HCT116 (cell line): ENCODE data around the gene NMRAL1. TPM values are rescaled to one million over a fixed set of nuclear protein-coding genes. Genes with fewer than 3 reads are reported as not detected.

Experiments used
- ATAC-seq: fragments of 200-7000 bp; cut with Tn5 transposase; 2 replicates; pipeline ENCODE4 v1.9.1; 2020; ENCODE audit warnings: mild to moderate bottlenecking, moderate library complexity
- BruUV-seq: library from RNA; stranded (reverse); fragments of 400-500 nt; replicated peaks from 2 replicates; lab custom pipeline; 2021; lab: Mats Ljungman, UMichigan
- CTCF ChIA-PET: fragments of 300-600 bp; sonication (Branson Sonifier 250); formaldehyde crosslinking; loops from one replicate; lab custom pipeline; 2021; ENCODE audit warnings: antibody characterized with exemption; lab: Charles Lee
- POLR2A ChIA-PET: fragments of 300-600, 350-600 bp; sonication (Branson Sonifier 250); formaldehyde crosslinking; loops from one replicate; lab custom pipeline; 2021; ENCODE audit warnings: antibody characterized with exemption; lab: Charles Lee
- RAD21 ChIA-PET, 2 experiments: fragments of 300-600 bp; sonication (Branson Sonifier 250); formaldehyde crosslinking; loops; one replicate each; lab custom pipeline; 2023; ENCODE audit warnings: low total read pairs in 2 of 2; ENCODE audit not compliant: uncharacterized antibody in 2 of 2, unreplicated experiment in 2 of 2, low non-redundant PET in 1 of 2; lab: Charles Lee
- DNase-seq: peaks from one replicate; pipeline ENCODE4 v3.0.0-alpha.2; 2010; ENCODE audit warnings: low read depth, low spot score
- H2AFZ ChIP-seq: fragments of 200-600 bp; shearing (Covaris generic), sonication (generic); 2 replicates; pipeline ENCODE4 v1.6.1; 2017; ENCODE audit warnings: low read depth, mixed run types, mixed read lengths, antibody characterized with exemption, low read length; ENCODE audit not compliant: poor library complexity, severe bottlenecking
- H3K27ac ChIP-seq: 2 replicates; pipeline ENCODE4 v1.5.1; 2012; ENCODE audit warnings: low read depth, low read length
- H3K27me3 ChIP-seq: fragments of 200-600 bp; sonication (generic); 2 replicates; pipeline ENCODE4 v1.6.1; 2016; ENCODE audit warnings: mixed run types, low read length, mixed read lengths; ENCODE audit not compliant: insufficient read depth
- H3K36me3 ChIP-seq, 2 experiments: fragments of 200-500 bp in 1 of 2; fragments of 200-600 bp in 1 of 2; sonication (Bioruptor generic) in 1 of 2; sonication (generic) in 1 of 2; 2 replicates each; pipeline versions ENCODE4 v1.5.1 to v1.6.1; 2014 to 2016; ENCODE audit warnings: low read length in 2 of 2, inconsistent platforms in 1 of 2, mixed read lengths in 1 of 2, mixed run types in 1 of 2; ENCODE audit not compliant: insufficient read depth in 2 of 2, control insufficient read depth in 1 of 2
- H3K4me1 ChIP-seq, 2 experiments: fragments of 200-600 bp in 1 of 2; sonication (generic) in 1 of 2; 2 replicates each; pipeline versions ENCODE4 v1.5.1 to v1.6.1; 2012 to 2017; ENCODE audit warnings: low read length in 2 of 2, inconsistent platforms in 1 of 2, mild to moderate bottlenecking in 1 of 2, mixed read lengths in 1 of 2, mixed run types in 1 of 2, moderate library complexity in 1 of 2; ENCODE audit not compliant: insufficient read depth in 2 of 2, control insufficient read depth in 1 of 2
- H3K4me2 ChIP-seq: fragments of 200-600 bp; sonication (generic); 2 replicates; pipeline ENCODE4 v1.6.1; 2017; ENCODE audit warnings: mixed run types, low read length, mixed read lengths
- H3K4me3 ChIP-seq, 2 experiments: fragments of 200-600 bp in 1 of 2; sonication (generic) in 1 of 2; replicated peaks in 1 of 2; 2 replicates each; pipeline ENCODE4 v1.5.1; 2011 to 2016; ENCODE audit warnings: low read length in 2 of 2, control low read depth in 1 of 2, low read depth in 1 of 2, mild to moderate bottlenecking in 1 of 2, mixed read lengths in 1 of 2, mixed run types in 1 of 2
- H3K79me2 ChIP-seq: fragments of 200-600 bp; sonication (generic); 2 replicates; pipeline ENCODE4 v1.6.1; 2017; ENCODE audit warnings: mild to moderate bottlenecking, mixed run types, low read length, moderate library complexity, mixed read lengths; ENCODE audit not compliant: insufficient read depth
- H3K9ac ChIP-seq: fragments of 200-600 bp; sonication (generic); 2 replicates; pipeline ENCODE4 v1.6.1; 2016; ENCODE audit warnings: low read length, mixed read lengths
- H3K9me2 ChIP-seq: fragments of 200-600 bp; sonication (generic), shearing (Covaris generic); 2 replicates; pipeline ENCODE4 v1.6.1; 2017; ENCODE audit warnings: mixed run types, mild to moderate bottlenecking, moderate library complexity; ENCODE audit not compliant: insufficient read depth
- H3K9me3 ChIP-seq, 2 experiments: fragments of 200-500 bp in 1 of 2; fragments of 200-600 bp in 1 of 2; sonication (Bioruptor generic) in 1 of 2; sonication (generic) in 1 of 2; 2 replicates each; pipeline ENCODE4 v1.6.1; 2014 to 2017; ENCODE audit warnings: low read length in 2 of 2, mixed read lengths in 2 of 2, inconsistent platforms in 1 of 2, low read depth in 1 of 2, mild to moderate bottlenecking in 1 of 2, mixed run types in 1 of 2, moderate library complexity in 1 of 2; ENCODE audit not compliant: control insufficient read depth in 1 of 2, insufficient read depth in 1 of 2
- H4K20me1 ChIP-seq: fragments of 200-600 bp; sonication (generic), shearing (Covaris generic); 2 replicates; pipeline ENCODE4 v1.6.1; 2017; ENCODE audit warnings: mixed run types, mild to moderate bottlenecking, moderate library complexity; ENCODE audit not compliant: insufficient read depth
- CEBPB ChIP-seq: IDR thresholded peaks from 2 replicates; pipeline ENCODE4 v1.6.1; 2012; ENCODE audit warnings: low read depth
- ELF1 ChIP-seq: IDR thresholded peaks from 2 replicates; pipeline ENCODE4 v1.6.1; 2012; ENCODE audit warnings: low read depth, borderline replicate concordance
- SP1 ChIP-seq: IDR thresholded peaks from 2 replicates; pipeline ENCODE4 v1.6.1; 2012; ENCODE audit warnings: low read depth
- intact Hi-C: fragments of 100-400 bp; cut with micrococcal nuclease; formaldehyde crosslinking; loops from 2 replicates; pipeline ENCODE4 v1.10.0; 2022
- total RNA-seq: library from RNA; stranded (reverse); gene quantifications from one replicate; pipeline ENCODE4 v1.2.1, GENCODE V29; 2021; ENCODE audit not compliant: unreplicated experiment
- TF ChIP-seq, protein P1 (sequence below): IDR thresholded peaks from 2 replicates; pipeline ENCODE4 v1.6.1; 2012
- TF ChIP-seq, protein P2 (sequence below): IDR thresholded peaks from 2 replicates; pipeline ENCODE4 v1.6.1; 2012
- TF ChIP-seq, protein P3 (sequence below), 3 experiments: fragments of 200-600 bp in 1 of 3; sonication (generic) in 1 of 3; IDR thresholded peaks in 2 of 3; conservative IDR thresholded peaks in 1 of 3; 2 replicates each; pipeline ENCODE4 v1.5.1; 2012 to 2017; ENCODE audit warnings: low read depth in 2 of 3, low read length in 2 of 3, antibody characterized with exemption in 1 of 3, borderline replicate concordance in 1 of 3, control low read depth in 1 of 3, mild to moderate bottlenecking in 1 of 3, mixed read lengths in 1 of 3, mixed run types in 1 of 3, moderate library complexity in 1 of 3; ENCODE audit not compliant: insufficient read depth in 1 of 3

Gene NMRAL1
- total RNA-seq, 1 experiment from 2014 or later = 76.7 TPM

DNA sequence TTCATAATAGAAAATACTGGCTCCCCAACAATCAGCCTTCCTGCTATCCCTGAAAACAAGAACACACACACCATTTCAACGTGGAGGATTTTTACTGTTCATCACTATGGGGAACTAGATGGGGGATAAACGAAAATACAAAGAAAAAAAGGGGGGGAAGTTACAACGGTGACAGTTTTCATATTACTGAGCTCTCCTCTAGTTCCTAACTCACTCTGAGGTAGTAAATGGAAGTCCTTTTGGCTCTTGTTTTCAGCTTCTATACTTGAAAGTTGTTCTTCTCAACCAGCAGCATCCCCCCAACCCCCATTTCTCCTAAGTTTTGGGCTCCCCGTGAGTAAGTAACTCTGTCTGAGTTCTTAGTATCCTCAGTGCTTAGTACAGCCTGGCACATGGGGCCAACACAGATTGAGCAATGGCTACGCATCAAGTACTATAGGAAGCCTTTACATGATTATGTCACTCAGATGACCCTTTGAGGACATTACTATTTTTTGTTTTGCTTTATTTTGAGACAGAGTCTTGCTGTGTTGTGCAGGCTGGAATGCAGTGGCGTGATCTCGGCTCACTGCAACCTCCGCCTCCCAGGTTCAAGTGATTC is 53.8 kb downstream of the NMRAL1 start:
- no peak overlapping the region for H3K9ac ChIP-seq
- ATAC-seq = no peak
- peaks cover 5% of the 10 kb centered on the region for H3K79me2 ChIP-seq
- H3K4me1 ChIP-seq = peaks cover 3 to 13% of the 10 kb centered on the region in 2 experiments; a peak in 3 of 4 replicates
- H3K9me3 ChIP-seq = no peaks in the 10 kb centered on the region
- H4K20me1 ChIP-seq = no peaks in the 10 kb centered on the region
- no peak overlapping the region for H3K27ac ChIP-seq
- CTCF ChIA-PET = interaction anchor here (0.7 kb wide), 1 partner anchor 75 kb away, joined by 3 read pairs; no protein-coding TSS in a partner anchor
- no peak overlapping the region for H3K4me3 ChIP-seq
- H2AFZ ChIP-seq = no peak overlapping the region
- H3K27me3 ChIP-seq = no peaks in the 10 kb centered on the region
- H3K9me2 ChIP-seq = no peaks in the 10 kb centered on the region
- BruUV-seq = no TSS peak
- RAD21 ChIA-PET = no interaction called here
- POLR2A ChIA-PET = no interaction called here
- no peak overlapping the region for H3K4me2 ChIP-seq
- H3K36me3 ChIP-seq = no peaks in the 10 kb centered on the region
- intact Hi-C loops = loop anchor here (10.0 kb wide), 1 partner anchor 194 kb away; the partner anchor contains the start of gene UBALD1
- no peak for DNase-seq
- no peak for TF ChIP-seq SP1
- TF ChIP-seq CEBPB = no peak
- TF ChIP-seq, protein P1, sequence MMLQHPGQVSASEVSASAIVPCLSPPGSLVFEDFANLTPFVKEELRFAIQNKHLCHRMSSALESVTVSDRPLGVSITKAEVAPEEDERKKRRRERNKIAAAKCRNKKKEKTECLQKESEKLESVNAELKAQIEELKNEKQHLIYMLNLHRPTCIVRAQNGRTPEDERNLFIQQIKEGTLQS = no peak
- TF ChIP-seq, protein P2, sequence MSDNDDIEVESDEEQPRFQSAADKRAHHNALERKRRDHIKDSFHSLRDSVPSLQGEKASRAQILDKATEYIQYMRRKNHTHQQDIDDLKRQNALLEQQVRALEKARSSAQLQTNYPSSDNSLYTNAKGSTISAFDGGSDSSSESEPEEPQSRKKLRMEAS = no peak
- TF ChIP-seq, protein P3, sequence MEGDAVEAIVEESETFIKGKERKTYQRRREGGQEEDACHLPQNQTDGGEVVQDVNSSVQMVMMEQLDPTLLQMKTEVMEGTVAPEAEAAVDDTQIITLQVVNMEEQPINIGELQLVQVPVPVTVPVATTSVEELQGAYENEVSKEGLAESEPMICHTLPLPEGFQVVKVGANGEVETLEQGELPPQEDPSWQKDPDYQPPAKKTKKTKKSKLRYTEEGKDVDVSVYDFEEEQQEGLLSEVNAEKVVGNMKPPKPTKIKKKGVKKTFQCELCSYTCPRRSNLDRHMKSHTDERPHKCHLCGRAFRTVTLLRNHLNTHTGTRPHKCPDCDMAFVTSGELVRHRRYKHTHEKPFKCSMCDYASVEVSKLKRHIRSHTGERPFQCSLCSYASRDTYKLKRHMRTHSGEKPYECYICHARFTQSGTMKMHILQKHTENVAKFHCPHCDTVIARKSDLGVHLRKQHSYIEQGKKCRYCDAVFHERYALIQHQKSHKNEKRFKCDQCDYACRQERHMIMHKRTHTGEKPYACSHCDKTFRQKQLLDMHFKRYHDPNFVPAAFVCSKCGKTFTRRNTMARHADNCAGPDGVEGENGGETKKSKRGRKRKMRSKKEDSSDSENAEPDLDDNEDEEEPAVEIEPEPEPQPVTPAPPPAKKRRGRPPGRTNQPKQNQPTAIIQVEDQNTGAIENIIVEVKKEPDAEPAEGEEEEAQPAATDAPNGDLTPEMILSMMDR (IDR thresholded peaks at IDR 0.05 in 2 of 3, conservative IDR thresholded peaks at IDR 0.05 in 1 of 3; ENCODE audit: borderline replicate concordance in 1 of 3, insufficient read depth in 1 of 3, low read depth in 2 of 3, low read length in 2 of 3) = no peak
- no peak for TF ChIP-seq ELF1
